ENCODE results near the gene SCN2A.
"Not testable (repeated sequence)": the region's sequence is repeated elsewhere in the genome, so short reads cannot be mapped to it uniquely, and the experiment has no call there.

Gene SCN2A

DNA sequence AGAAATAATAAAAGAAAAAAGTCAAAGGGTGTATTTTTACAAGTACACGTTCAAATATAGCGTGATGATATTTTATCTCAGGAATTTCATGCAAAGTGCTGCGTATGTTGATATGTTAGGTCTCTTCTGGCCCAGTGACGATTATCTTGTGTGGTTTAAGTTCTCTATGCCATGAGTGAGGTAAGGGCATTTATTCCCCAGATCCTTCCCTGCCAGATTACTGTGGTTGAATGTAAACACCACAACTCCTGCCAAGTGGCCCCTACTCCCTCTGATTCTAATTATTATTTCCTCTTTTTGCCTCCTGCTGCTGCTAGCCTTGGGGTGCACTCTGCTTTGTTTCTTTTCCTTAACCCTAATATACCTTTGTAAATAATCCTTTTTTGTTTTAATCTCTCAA, 12.2 kb downstream of the SCN2A start:
- peak; percentile 31 for DNase-seq (ENCODE audit: low read depth, low spot score)

DNA sequence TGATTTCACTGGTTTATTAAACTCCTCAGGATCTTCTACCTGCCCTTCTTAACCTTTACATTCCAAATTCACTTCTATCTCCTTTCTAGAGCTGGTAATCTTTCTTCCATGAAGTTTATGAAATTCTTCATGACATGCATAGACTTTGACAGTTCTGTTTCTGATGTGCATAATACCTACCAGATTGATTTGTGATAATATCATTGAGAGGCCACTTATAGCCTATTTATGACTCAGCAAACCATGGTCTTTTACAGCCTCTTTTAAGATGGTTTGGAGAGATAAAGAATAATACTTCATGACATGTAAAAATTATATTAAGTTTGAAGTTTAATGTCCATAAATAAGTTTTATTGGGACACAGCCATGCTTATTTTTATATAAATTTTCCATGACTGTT, 14.0 kb downstream of the SCN2A start:
- DNase-seq (ENCODE audit: low read depth, low spot score), result no peak

DNA sequence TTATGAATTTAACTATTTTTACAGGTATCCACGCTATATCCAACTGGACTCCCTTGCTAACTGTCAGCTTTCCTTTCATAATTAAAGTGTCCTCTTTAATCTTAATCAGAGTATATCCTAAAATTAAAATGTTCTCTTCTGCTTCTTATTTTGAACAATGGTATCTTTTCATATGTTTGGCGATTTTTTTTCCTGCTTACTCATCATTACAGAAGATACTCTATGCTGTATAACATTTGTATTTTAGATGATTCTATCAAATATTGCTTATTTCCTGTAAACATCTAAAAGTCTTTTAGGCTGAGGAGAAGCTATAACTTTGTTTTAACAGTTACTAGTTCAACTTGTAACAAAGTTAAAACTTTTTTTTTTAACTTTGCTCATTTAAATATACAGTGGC, 17.4 kb downstream of the SCN2A start:
- no peak for DNase-seq (ENCODE audit: low read depth, low spot score)

DNA sequence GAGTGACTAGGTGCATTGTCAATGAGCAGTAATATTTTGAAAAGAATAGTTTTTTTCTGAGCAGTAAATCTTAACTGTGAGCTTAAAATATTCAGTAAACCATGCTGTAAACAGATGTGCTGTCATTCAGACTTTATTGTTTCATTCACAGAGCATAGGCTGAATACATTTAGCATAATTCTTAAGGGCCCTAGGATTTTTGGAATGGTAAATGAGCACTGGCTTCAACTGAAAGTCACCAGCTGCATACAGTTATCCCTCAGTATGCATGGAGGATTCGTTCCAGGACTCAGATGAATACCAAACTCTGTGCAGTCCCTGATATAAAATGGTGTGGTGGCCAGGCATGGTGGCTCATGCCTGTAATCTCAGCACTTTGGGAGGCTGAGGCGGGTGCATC, 21.1 kb downstream of the SCN2A start:
- not testable (repeated sequence) for DNase-seq (ENCODE audit: low read depth, low spot score)

DNA sequence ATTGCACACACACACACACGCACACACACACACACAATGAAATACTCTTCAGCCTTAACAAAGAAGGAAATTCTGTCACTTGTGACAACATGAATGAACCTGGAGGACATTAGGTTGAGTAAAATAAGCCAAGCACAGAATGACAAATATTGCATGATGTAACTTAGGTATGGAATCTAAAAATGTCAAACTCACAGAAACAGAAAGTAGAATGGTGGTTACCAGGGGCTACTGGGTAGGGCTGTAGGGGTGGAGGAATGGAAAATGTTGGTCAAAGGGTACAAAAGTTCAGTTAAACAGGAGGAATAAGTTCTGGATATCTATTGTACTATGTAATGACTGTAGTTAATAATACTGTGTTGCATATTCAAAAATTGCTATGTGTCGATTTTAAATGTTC, 29.5 kb downstream of the SCN2A start:
- DNase-seq (ENCODE audit: low read depth, low spot score), result no peak

DNA sequence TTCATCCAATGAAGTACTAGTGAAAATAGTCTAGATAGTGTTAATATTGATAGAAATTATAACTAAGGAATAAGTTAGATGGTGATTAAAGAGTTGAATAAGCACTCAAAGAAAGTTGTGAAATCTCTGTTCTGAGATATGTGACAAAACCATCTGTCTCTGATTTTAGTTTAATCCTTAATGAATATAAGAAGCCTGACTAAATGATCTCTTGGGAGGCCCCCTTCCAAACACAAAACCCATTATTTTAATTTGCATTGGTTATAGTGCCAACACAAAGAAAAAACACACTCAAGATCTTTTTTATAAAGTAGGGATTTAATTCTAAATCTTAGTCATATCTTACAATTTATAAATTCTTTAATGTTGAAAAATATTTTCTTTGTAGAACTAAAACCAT, 34.0 kb downstream of the SCN2A start:
- DNase-seq (ENCODE audit: low read depth, low spot score), result no peak

DNA sequence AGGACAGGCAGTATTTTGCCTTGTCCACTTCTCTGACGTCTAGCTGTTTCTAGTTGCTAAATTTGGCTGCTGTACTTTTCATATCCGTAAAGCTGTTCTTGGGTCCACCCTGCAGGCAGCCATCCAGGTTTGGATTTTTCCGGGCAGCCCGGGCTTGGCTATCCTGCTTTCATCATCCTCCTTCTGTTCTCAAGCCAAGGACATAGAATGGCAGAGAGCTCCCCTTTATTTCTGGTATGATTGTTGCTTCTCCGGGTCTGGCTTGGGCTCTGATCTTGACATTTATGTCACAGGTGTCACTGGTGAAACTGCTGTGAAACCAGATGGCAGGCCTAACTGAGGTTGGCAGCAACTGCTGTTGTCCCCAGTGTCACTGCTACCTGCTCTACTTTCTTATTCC, 35.5 kb downstream of the SCN2A start:
- no peak for DNase-seq (ENCODE audit: low read depth, low spot score)

DNA sequence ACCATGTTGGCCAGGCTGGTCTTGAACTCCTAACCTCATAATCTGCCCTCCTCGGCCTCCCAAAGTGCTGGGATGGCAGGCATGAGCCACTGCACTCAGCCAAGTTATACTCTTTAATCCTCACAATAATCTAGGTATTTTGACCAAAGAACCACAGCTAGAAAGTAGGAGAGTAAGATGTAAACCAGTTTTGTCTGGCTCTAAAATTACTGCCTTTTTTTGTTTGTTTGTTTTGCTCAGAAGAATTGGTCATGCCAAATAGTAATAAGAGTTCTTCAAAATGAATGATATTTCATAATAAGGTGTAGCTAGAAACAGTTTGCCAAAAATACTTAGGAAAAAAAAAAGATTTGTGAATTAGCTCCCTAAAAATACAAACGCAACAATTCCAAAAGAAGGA, 36.7 kb downstream of the SCN2A start:
- DNase-seq (ENCODE audit: low read depth, low spot score), result no peak

DNA sequence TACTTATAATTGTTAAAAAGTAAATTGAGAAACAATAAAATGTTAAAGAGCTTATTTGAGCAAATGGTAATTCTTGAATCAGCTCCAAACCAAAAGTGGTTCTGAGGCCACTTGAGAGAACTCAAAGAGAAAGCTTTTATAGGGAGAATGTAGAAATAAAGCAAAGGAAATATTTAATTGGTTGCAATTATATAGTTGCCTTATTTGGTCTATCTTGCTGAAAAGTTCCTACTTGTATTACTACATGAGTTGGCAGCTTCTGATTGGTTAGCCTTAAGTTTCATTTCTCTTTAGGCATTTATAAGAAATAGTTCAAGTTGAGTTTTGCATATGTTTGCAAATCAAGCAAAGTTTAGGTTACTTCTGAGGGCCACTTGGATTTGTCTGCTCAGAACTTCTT, 38.1 kb downstream of the SCN2A start:
- no peak for DNase-seq (ENCODE audit: low read depth, low spot score)

DNA sequence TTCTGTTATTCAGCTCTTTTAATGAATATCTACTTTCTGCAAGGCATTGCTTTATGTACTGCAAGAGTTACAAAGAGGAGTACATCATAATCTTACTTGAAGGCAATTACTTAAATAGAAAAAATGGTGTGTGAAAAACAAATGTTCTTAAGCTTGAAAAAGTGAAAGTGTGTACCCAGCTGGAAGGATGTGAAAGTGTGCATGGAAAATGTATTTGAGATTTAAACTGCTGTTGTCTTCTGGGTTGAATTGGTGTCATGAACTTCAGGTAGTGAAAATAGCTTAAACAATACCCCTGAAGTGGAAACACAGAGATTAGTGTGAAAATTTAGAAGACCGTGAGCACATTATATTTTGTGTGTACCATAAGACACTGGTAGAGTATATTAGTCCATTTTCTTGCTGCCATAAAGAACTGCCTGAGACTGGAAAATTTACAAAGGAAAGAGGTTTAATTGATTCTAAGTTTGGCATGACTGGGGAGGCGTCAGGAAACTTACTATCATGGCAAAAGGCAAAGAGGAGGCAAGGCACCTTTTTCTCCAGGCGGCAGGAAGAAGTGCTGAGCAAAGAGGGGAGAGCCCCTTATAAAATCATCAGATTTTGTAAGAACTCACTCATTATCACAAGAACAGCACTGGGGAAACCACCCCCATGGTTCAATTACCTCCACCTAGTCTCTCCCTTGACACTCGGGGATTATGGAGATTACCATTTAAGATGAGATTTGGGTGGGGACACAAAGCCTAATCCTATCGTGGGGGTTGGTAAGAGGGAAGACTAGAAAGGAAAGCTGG, 38.8 kb downstream of the SCN2A start:
- no peak for DNase-seq (ENCODE audit: low read depth, low spot score)

DNA sequence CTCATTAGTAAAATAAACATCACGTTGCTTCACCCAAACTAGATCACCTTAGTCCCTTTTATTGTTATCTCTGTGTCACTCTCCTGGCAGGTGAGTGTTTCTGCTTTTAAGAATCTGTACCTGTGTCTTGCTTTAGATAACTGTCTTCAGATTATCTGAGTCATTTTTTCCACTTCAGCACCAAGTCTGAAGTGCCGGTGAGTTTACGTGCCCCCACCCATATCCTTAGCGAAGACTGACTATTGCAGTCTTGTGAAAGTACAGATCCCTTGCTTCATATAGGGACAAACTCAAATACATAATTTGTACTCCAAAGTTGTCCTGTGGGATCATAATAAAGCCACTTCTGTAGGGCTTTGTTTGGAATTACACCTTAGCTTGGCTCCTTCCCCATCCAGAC, 41.1 kb downstream of the SCN2A start:
- DNase-seq (ENCODE audit: low read depth, low spot score), result no peak

DNA sequence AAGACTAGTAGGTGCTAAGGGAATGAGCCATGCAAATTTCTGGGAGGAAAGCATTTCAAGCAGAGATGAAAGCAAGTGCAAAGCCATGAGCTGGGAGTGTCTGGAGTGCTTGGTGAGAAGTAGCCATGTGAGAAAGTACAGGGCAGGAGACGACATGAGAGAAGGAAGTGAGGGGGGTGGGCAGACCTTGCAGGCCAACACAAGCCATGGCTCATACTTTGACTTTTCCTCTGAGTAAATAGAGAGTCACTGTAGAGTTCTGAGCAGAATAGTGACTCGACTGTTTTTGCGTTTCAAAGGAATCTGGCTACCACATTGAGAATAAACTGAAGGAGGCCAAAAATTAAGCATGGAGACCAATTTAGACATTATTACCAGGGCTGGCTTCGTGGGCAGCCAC, 42.2 kb downstream of the SCN2A start:
- no peak for DNase-seq (ENCODE audit: low read depth, low spot score)

DNA sequence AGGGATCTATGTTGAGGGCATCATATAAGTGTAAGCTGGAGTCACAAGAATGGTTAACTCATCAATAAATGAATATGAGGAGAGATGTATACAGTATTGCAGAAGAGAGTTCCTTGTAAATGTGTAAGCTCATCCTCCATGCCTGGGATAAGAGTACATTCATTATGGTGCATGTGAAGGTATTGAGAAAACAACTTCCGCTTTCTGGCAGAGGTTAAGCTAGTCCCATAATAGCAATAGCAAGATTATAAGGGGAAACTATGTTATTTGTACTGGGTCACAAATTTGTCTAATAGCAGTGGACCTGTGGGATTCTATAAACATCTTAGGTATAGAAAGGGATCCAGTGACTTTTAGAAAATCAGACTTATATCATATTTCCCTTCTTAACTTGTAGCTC, 44.1 kb downstream of the SCN2A start:
- no peak for DNase-seq (ENCODE audit: low read depth, low spot score)

DNA sequence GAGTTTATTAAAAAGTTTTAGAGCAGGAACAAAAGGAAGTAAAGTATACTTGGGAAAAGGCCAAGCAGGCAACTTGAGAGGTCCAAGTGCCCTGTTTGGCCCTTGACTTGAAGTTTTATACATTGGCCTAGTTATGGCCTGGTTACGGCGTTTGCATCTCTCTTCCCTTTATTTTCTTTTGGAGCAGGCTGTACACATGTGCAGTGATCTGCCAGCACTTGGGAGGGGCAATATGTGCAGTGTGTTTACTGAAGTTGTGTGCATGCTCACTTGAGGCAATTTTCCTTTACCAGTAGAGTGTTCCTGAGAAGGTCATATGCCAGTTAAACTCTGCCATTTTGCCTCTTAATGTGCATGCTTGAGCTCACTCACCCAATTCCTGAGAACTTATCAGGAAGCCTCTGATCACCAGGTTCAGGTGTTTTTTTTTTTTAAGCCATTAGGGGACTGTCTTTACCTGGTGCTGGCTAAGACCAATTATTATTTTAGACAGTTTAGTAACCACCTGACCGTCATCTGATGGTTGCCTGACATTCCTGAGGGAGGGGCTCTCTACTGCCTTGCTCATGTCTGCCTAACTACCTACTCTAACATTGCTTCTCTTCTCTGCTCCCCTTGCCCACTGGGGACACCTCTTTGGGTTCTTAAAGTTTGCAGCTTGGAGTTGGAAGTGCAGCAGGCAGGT, 48.0 kb downstream of the SCN2A start:
- no peak for DNase-seq (ENCODE audit: low read depth, low spot score)

DNA sequence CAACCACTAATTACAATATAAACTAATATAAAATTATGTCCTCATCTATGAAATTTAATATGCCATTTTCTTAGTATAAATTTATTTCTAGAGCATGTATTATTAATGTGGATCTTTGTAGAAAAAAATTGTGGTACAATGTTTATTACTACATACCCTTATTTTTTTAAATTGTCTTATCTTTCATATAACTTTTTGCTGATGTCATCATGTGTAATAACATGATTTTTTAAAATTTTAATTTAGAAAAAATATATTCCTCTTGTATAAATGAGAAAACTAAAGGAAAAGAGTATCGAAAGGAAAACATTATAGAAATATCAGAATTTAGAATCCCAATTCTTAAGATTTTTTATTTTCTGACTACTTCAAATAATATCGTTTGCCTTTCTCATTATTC, 49.9 kb downstream of the SCN2A start:
- no peak for DNase-seq (ENCODE audit: low read depth, low spot score)

DNA sequence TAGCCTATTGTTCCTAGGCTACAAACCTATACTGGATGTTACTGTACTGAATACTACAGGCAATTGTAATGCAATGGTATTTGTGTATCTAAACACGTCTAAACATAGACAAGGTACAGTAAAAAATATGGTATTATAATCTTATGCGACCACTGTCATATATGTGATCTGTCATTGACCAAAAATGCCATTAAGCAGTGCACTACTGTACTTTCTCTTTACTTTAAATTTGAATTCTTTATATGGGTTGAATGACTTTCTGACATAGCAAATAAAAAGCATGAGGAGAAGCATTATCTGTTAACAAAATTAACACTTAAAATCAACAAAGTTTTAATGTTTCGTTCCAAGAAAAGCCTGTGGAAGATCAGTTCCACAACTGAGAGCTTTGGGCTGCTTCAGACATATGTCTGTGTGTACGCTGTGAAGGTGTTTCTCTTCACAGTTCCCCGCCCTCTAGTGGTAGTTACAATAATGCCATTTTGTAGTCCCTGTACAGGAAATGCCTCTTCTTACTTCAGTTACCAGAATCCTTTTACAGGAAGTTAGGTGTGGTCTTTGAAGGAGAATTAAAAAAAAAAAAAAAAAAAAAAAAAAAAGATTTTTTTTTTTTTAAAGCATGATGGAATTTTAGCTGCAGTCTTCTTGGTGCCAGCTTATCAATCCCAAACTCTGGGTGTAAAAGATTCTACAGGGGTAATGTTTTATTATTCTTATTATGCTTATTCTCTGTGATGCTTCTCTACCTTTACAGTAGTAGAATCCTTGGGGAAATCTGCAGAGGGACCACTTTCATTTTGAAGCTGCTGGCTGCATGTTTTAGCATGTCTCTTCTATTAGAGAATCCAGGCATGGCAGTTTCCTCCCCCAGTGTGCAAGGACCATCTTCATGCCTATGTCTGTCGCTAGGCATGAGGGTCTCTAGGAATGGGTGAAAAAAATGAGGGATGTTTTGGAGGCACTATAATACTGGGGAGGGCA, 54.5 kb downstream of the SCN2A start:
- DNase-seq (ENCODE audit: low read depth, low spot score), result peak; percentile 73

DNA sequence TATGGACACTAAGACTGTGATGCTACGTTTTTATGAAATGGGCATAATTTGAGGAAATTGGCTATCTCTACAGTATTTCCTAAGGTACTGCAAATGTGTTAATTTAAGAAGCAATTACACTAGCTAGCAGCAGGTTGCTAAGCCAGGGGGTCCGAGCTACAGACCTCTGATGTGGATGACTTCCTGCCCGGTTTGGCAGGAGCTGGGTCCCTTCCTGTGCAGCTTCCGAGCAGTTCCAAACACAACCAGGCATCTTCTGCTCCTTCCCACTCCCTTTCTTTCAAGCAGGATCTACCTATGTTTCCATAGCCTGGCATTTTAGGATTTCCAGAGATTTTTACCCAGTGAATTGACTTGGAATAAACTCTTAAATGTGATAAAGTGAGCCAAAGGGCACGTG, 55.7 kb downstream of the SCN2A start:
- DNase-seq (ENCODE audit: low read depth, low spot score), result no peak

DNA sequence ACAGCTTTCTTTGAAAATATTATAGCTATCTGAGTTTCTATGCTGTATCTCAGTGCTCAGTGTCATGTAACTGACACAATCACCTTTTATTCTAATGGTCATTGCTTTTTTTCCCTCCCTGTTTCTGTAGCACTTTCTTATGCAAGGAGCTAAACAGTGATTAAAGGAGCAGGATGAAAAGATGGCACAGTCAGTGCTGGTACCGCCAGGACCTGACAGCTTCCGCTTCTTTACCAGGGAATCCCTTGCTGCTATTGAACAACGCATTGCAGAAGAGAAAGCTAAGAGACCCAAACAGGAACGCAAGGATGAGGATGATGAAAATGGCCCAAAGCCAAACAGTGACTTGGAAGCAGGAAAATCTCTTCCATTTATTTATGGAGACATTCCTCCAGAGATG, 56.4 kb downstream of the SCN2A start:
- no peak for DNase-seq (ENCODE audit: low read depth, low spot score)

DNA sequence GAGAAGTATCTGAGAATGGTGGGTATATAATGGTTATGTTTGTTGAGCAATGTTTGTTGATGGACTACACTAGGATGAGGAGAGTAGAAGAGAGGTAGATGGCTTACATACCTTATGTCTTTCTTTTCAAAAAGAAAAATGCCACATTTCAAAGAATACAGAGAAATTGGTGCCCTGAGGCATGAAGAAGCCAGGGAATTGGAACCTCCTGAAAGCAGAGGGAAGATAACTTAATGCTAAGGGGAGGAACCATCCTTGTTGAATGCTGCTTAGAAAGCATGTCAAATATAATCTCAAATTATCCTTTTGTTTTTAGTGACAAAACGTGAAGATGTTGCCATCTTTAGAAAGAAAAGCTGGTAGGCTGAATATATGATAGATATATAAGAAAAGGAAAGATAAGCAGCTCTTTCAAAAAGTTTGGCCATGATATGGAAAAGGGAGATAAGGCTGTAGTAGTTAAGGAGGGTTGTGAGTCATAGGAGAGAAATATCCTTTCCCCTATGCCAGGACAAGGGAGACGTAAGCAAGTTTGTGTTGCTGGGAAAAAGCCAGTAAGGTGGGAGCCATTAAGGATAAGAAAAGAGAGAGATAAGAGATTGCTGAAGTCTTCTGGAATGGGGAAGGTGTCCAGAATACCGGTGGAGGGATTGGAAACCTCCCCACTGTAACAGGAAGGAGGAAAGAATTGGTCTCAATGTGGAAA, 66.3 kb downstream of the SCN2A start:
- DNase-seq (ENCODE audit: low read depth, low spot score), result no peak

DNA sequence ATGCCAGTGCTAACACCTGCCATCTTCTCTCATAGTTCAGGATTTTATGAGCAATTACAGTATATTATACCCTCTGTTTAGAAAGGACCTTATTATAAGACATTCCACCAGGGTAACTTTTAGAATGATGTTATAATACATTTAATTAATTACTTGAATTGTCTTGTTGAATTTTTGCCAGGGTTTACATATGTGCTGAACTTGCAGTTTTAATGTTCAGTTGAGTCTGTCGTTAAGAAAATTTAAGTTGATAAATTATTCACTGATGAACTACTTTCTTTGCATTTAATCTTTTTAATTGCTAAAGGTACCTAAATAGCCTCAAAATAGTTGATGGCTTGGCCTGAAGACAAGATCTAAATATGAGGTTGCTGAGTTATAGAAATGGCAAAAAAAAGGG, 68.1 kb downstream of the SCN2A start:
- DNase-seq (ENCODE audit: low read depth, low spot score), result no peak

DNA sequence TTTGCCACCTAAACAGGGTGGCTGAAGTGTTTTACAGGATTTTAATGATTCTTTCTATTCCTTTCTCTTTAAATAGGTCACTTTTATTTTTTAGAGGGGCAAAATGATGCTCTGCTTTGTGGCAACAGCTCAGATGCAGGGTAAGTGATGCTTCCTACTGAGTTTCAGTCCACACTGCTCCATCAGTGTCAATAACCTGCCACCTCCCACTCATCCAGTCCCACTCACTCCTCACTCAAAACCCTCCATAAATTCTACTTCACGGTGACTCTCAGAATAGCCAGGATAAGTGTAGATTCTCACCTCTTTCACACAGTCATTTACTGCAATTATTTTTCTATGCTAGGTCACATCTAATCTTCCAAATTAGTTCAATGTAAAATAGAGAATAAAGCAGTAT, 72.7 kb downstream of the SCN2A start:
- no peak for DNase-seq (ENCODE audit: low read depth, low spot score)

DNA sequence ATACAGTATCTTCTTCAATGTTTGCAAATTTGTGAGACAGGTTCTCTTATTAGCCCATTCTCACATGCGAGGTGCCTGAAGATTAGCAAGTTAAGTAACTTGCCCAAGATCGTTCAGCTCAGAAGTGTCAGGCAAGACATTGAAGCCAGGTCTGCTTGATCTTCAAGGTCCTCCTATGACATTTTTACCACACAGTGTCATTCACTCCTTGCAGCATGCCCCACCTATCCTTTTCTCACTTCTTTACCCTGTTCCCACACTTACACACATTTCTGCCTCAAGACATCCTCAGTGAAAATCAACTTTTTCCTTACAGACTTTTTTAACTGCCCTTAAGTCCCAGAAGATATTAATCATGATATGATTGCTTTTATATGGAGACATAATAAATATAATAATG, 73.8 kb downstream of the SCN2A start:
- DNase-seq (ENCODE audit: low read depth, low spot score), result no peak
